ENCODE results near the gene STX11.

DNA sequence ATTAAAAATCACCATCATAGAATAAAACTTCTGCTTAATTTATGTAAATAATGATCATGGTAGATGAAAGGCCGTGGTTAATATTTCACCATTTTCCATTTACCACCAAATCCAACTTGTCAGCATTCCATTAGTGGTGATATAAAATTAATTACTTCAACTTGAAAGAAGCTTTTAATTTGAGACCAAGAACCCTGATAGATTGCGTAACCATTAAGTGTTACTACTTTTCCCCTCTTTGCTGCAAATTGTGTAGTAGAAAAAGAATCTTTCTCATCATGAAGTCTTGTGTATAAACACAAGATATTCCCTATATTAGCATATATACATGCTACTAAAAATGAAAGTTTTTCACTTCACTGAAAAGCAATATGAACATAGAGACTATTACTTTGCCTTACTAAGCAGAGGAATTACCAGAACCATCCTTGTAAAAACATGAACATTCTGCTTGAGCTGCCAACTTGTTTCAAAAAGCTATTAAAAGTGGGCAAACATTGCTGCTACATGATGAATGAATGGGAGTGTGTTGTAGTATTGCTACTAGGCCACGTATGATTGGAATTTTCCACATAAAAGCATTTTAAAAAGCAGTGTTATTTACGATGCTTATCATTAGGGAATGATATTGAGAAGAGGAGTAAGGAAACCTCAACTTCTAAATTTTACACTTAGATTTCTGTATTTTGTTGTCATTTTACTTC is 35.0 kb downstream of the STX11 start:
- no peak for TF ChIP-seq YY1 (IDR thresholded peaks at IDR 0.05; ENCODE audit: low read depth, low read length)
- TF ChIP-seq TAF1 (IDR thresholded peaks at IDR 0.05; ENCODE audit: borderline replicate concordance, low read depth, low read length), result no peak
- TF ChIP-seq ZBTB33 (IDR thresholded peaks at IDR 0.05), result no peak
- TF ChIP-seq CBFB (IDR thresholded peaks at IDR 0.05; ENCODE audit: low read depth), result no peak
- TF ChIP-seq, protein P1, sequence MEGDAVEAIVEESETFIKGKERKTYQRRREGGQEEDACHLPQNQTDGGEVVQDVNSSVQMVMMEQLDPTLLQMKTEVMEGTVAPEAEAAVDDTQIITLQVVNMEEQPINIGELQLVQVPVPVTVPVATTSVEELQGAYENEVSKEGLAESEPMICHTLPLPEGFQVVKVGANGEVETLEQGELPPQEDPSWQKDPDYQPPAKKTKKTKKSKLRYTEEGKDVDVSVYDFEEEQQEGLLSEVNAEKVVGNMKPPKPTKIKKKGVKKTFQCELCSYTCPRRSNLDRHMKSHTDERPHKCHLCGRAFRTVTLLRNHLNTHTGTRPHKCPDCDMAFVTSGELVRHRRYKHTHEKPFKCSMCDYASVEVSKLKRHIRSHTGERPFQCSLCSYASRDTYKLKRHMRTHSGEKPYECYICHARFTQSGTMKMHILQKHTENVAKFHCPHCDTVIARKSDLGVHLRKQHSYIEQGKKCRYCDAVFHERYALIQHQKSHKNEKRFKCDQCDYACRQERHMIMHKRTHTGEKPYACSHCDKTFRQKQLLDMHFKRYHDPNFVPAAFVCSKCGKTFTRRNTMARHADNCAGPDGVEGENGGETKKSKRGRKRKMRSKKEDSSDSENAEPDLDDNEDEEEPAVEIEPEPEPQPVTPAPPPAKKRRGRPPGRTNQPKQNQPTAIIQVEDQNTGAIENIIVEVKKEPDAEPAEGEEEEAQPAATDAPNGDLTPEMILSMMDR (IDR thresholded peaks at IDR 0.05 in 2 of 3, conservative IDR thresholded peaks at IDR 0.05 in 1 of 3; ENCODE audit: control insufficient read depth in 2 of 3, extremely low read depth in 1 of 3, insufficient read depth in 1 of 3, low read depth in 3 of 3, low read length in 3 of 3), result no peak
- TF ChIP-seq MXI1 (IDR thresholded peaks at IDR 0.05; ENCODE audit: low read depth, low read length), result no peak
- TF ChIP-seq SPI1 (IDR thresholded peaks at IDR 0.05; ENCODE audit: borderline replicate concordance, insufficient read depth, low read depth, low read length), result no peak
- TF ChIP-seq POLR2A (IDR thresholded peaks at IDR 0.05; ENCODE audit: low read depth, low read length), result no peak
- no peak for TF ChIP-seq SREBF2 (IDR thresholded peaks at IDR 0.05; ENCODE audit: low read length)

Measured in GM12878 (cell line).